ENCODE measurements around the gene BEAN1. TPM values are rescaled to one million over a fixed set of nuclear protein-coding genes. Genes with fewer than 3 reads are reported as not detected.

BEAN1 gene
- total and polyA plus RNA-seq, 8 donors, result 0.08 to 0.41 (median 0.14) TPM; not detected in 5

DNA sequence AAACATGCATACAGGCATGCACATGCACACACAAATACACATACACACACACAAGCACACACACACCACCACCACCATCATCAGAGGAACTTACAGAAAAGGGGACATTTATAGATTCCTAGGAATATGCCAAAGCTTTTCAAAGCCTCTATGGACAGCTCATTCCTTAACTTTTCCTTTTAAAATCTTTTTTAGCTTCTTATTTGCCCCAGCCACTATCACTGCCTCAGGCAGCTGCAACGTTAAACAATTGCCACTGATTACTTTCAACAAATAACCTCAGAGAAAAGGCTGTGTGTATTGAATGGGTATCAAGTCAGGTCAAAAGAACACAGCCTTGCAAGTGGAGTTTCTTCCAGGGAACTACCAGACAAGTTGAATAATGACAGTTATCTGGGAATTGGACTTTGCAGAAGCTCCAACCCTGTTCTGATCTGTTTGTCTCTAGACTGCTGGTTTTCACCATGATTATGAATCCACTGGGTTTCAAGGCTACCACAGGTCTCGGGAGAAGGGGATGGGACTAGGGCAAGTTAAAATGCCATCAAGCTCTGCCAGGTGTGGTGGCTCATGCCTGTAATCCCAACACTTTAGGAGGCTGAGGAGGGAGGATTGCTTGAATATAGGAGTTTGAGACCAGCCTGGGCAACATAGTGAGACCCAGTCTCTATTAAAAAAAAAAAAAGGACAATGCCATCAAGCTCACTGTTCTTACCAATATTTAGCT lies 21.9 kb upstream of the BEAN1 start:
- FAIRE-seq (no peak), ATAC-seq (no peak), DNase-seq (no peak)
- Histone ChIP-seq H3K27ac (no peak overlapping the region), H3K4me3 (no peak overlapping the region), H3K4me1 (peaks cover 0 to 8% (median 3%) of the 10 kb centered on the region in 3 donors), H3K36me3 (no peaks in the 10 kb centered on the region), H3K9me3 (no peaks in the 10 kb centered on the region), H3K27me3 (no peaks in the 10 kb centered on the region)
- intact Hi-C loops (cut with DNase I), result loop anchor here in 2 of 3 donors (5.0 to 10.0 kb wide), 4 partner anchors 60 to 462 kb away; no protein-coding TSS in a partner anchor
- 51 to 69% methylated on average over 2 of the region's 2 CpGs for WGBS, 2 donors
- TF ChIP-seq, protein P1, sequence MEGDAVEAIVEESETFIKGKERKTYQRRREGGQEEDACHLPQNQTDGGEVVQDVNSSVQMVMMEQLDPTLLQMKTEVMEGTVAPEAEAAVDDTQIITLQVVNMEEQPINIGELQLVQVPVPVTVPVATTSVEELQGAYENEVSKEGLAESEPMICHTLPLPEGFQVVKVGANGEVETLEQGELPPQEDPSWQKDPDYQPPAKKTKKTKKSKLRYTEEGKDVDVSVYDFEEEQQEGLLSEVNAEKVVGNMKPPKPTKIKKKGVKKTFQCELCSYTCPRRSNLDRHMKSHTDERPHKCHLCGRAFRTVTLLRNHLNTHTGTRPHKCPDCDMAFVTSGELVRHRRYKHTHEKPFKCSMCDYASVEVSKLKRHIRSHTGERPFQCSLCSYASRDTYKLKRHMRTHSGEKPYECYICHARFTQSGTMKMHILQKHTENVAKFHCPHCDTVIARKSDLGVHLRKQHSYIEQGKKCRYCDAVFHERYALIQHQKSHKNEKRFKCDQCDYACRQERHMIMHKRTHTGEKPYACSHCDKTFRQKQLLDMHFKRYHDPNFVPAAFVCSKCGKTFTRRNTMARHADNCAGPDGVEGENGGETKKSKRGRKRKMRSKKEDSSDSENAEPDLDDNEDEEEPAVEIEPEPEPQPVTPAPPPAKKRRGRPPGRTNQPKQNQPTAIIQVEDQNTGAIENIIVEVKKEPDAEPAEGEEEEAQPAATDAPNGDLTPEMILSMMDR (IDR thresholded peaks at IDR 0.05), result no peak

DNA sequence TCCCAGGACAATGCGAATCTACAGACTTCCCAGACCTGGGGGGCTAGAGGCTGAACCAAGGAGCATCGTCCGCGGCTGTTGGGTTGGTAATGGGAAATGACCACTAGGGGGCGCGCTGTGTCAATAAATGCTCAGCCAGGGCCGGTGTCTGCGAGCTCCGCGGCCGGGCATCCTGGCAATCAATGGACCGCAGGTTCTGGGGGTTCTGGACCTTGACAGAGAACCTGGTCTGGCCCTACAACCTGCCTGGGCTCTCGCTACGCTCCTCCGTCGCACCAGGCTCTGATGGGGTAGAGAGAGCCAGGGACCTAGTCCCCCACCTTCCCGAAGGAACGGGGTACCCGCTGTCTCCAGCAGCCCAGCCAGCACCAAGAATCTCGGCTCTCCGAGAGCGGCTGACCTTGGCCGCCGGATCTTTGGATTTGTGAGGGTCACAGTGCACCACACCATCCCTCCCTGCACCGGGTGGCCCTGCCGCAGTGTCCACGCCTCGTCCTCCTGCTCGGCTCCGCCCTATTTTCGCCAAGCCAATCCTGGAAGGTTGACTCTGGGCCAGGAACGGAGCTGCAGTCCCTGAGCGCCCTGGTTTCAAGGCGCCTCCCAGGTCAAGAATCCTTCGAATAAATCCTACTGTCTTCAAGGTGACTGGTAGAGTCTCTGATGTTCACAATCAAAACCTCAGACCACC lies 20.4 kb upstream of the BEAN1 start:
- H3K4me1 ChIP-seq, result peaks cover 0 to 8% (median 3%) of the 10 kb centered on the region in 3 donors
- H3K36me3 ChIP-seq, result no peaks in the 10 kb centered on the region
- WGBS, 2 donors, result 0 to 2% methylated on average over 35 of the region's 35 CpGs
- no peaks in the 10 kb centered on the region for H3K27me3 ChIP-seq
- ATAC-seq (peak; percentile 93 to 95 (median 95)), FAIRE-seq (no peak), DNase-seq (peak; percentile 54 to 96 (median 83))
- peak overlapping the region in 3 of 4 donors; percentile 22 to 54 (median 24) for H3K4me3 ChIP-seq
- TF ChIP-seq, protein P1 (IDR thresholded peaks at IDR 0.05), result peak; percentile 80 to 97 (median 92)
- H3K27ac ChIP-seq, result no peak overlapping the region
- intact Hi-C loops (cut with DNase I), result loop anchor here in 2 of 3 donors (5.0 to 10.0 kb wide), 4 partner anchors 62 to 461 kb away; no protein-coding TSS in a partner anchor
- H3K9me3 ChIP-seq, result peaks cover 0 to 3% (median 0%) of the 10 kb centered on the region in 4 donors

DNA sequence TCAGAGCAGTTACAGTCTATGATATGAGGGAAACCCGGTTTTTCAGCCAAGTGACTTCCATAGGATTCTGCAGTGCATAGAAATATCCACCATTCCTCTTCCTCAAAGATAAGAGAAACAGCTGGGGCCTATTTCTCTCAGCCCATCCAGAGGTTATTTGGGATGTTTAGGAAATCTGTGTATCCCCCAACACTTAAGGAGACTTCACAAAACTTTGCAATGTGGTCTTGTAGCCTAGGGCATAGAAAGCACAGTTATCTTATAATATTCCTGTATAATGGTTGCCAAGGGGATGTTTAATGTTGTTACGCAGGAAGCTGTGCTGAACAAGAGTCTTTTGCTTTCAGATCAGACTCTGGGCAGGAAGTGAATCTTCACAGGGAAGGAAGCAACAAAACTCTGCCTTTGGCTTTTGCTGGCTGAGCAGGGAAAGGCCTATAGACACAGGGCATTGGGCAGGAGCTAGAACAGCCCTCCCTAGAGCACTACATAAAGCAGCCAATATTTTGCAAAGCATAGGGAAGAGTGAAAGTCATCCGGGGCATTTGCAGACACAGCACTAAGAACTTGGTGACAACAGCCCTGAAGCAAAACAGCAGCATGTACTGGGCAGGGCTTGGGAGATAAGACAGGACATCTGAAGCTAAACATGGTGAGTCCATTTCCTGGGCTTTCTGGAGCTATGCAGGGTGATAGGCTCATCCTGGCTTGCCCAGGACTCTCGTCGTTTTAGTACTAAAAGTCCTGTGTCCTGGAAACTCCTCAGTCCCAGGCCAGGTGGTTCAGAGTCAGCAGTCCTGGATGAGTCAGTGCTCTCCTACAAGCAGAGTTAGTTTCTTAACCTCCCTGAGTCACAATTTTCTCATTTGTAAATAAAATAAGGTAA lies 18.7 kb upstream of the BEAN1 start:
- no peaks in the 10 kb centered on the region for H3K27me3 ChIP-seq
- intact Hi-C loops (cut with DNase I), result loop anchor here in 2 of 3 donors (5.0 to 10.0 kb wide), 4 partner anchors 64 to 459 kb away; no protein-coding TSS in a partner anchor
- 46 to 55% methylated on average over 5 of the region's 5 CpGs for WGBS, 2 donors
- FAIRE-seq, result no peak
- H3K36me3 ChIP-seq, result no peaks in the 10 kb centered on the region
- peaks cover 0 to 8% (median 3%) of the 10 kb centered on the region in 3 donors for H3K4me1 ChIP-seq
- H3K4me3 ChIP-seq, result no peak overlapping the region
- DNase-seq, result no peak
- peak overlapping the region in 1 of 4 donors; percentile 37 for H3K27ac ChIP-seq
- TF ChIP-seq, protein P1 (IDR thresholded peaks at IDR 0.05), result no peak
- peak in 3 of 4 donors; percentile 27 to 35 (median 31) for ATAC-seq
- peaks cover 0 to 3% (median 0%) of the 10 kb centered on the region in 4 donors for H3K9me3 ChIP-seq

DNA sequence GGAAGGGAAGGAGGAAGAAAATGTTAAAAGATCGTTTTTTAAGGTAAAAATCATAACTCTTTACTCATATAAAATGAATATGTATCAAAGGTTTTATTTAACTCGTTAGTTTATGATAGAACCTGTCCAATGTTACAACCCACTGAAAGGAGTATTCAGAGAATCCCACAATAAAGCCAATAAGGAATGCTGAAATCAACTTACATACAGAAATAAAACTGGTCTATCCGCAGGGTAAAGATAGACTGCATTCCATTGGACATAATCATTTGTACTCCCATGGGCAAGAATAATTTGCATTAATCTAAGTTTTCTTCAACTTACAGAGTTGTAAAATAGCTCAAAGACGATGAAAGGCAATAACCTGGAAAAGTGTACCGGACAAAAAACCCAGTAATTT lies 17.9 kb upstream of the BEAN1 start:
- DNase-seq (no peak), ATAC-seq (no peak), FAIRE-seq (no peak)
- no peaks in the 10 kb centered on the region for H3K36me3 ChIP-seq
- intact Hi-C loops (cut with DNase I), result loop anchor here in 2 of 3 donors (5.0 to 10.0 kb wide), 4 partner anchors 64 to 458 kb away; no protein-coding TSS in a partner anchor
- H3K4me1 ChIP-seq, result peaks cover 0 to 8% (median 3%) of the 10 kb centered on the region in 3 donors
- H3K27me3 ChIP-seq, result no peaks in the 10 kb centered on the region
- TF ChIP-seq, protein P1 (IDR thresholded peaks at IDR 0.05), result no peak
- H3K9me3 ChIP-seq, result peaks cover 0 to 3% (median 0%) of the 10 kb centered on the region in 4 donors
- H3K27ac ChIP-seq, result no peak overlapping the region
- 53 to 60% methylated on average over 5 of the region's 5 CpGs for WGBS, 2 donors
- H3K4me3 ChIP-seq, result no peak overlapping the region

Measured in pancreas (tissue), 10 donors.